K562 (cell line): ENCODE measurements around the gene ANXA3. TPM values are rescaled to one million over a fixed set of nuclear protein-coding genes. Genes with fewer than 3 reads are reported as not detected.
A peak's percentile ranks its signal among the peaks of the same experiment; 100 is the strongest.

Experiments
- ARID3A ChIP-seq: IDR thresholded peaks from 2 replicates; pipeline ENCODE4 v1.6.1; 2012; ENCODE audit warnings: low read depth, low read length, improper control_type of control experiment, borderline replicate concordance
- BMI1 ChIP-seq: fragments of 150-350 bp; IDR thresholded peaks from 2 replicates; pipeline ENCODE4 v1.6.1; 2014; ENCODE audit warnings: low read length
- JUND ChIP-seq, 2 experiments: IDR thresholded peaks; 2 replicates in 1 of 2; 3 replicates in 1 of 2; pipeline ENCODE4 v1.6.1; 2011; ENCODE audit warnings: borderline replicate concordance in 2 of 2, low read depth in 2 of 2, low read length in 2 of 2, improper control_type of control experiment in 1 of 2, missing biosample characterization in 1 of 2, missing genetic modification characterization in 1 of 2, missing genetic modification reagents in 1 of 2
- MAFK ChIP-seq: IDR thresholded peaks from 2 replicates; pipeline ENCODE4 v1.6.1; 2011; ENCODE audit warnings: low read length, improper control_type of control experiment
- MECOM ChIP-seq: fragments of 250-450 bp; sonication (Bioruptor Pico); IDR thresholded peaks from 2 replicates; pipeline ENCODE4 v1.8.0; 2022; ENCODE audit warnings: inconsistent platforms
- NFIC ChIP-seq: fragments of 450-650 bp; IDR thresholded peaks from 2 replicates; pipeline ENCODE4 v1.6.1; 2017; ENCODE audit warnings: mild to moderate bottlenecking, inconsistent platforms
- POU5F1 ChIP-seq: fragments of 150-350 bp; IDR thresholded peaks from 2 replicates; pipeline ENCODE4 v1.6.1; 2014; ENCODE audit warnings: borderline replicate concordance, low read length, low read depth, mild to moderate bottlenecking; ENCODE audit not compliant: partially characterized antibody
- RFX7 ChIP-seq: fragments of 250-450 bp; sonication (Bioruptor Pico); IDR thresholded peaks from 2 replicates; pipeline ENCODE4 v1.5.1; 2021; ENCODE audit warnings: mild to moderate bottlenecking
- SIN3A ChIP-seq, 2 experiments: fragments of 150-350 bp in 1 of 2; IDR thresholded peaks; 2 replicates each; pipeline ENCODE4 v1.6.1; 2011 to 2016; ENCODE audit warnings: borderline replicate concordance in 2 of 2, low read depth in 2 of 2, low read length in 2 of 2, mild to moderate bottlenecking in 2 of 2, moderate library complexity in 2 of 2; ENCODE audit not compliant: control insufficient read depth in 1 of 2
- STAT5A ChIP-seq: IDR thresholded peaks from 2 replicates; pipeline ENCODE4 v1.6.1; 2012; ENCODE audit warnings: low read length, inconsistent platforms, borderline replicate concordance
- TAF9B ChIP-seq: fragments of 450-650 bp; IDR thresholded peaks from 2 replicates; pipeline ENCODE4 v1.6.1; 2018; ENCODE audit warnings: mild to moderate bottlenecking; ENCODE audit not compliant: partially characterized antibody
- ZNF354B ChIP-seq: fragments of 250-450 bp; sonication (Bioruptor Pico); IDR thresholded peaks from 2 replicates; pipeline ENCODE4 v1.4.0; 2020
- ZNF699 ChIP-seq: fragments of 250-450 bp; sonication (Bioruptor Pico); IDR thresholded peaks from 2 replicates; pipeline ENCODE4 v1.8.0; 2021; ENCODE audit warnings: mild to moderate bottlenecking, moderate library complexity; ENCODE audit not compliant: insufficient replicate concordance
- ZNF76 ChIP-seq: fragments of 250-450 bp; sonication (Bioruptor Pico); IDR thresholded peaks from 2 replicates; pipeline ENCODE4 v1.4.0; 2020; ENCODE audit warnings: mild to moderate bottlenecking, moderate library complexity, borderline replicate concordance
- polyA plus RNA-seq, 8 experiments: library from polyadenylated mRNA; depleted of rRNA in 4 of 8; stranded (reverse) in 5 of 8; unstranded in 3 of 8; fragments of >200 nt; fragmentation: Nextera tagmentation in 2 of 8; fragmentation: Illumina TruSeq in 1 of 8; extraction: Ambion mirVana in 2 of 8; extraction: Trizol in 1 of 8; gene quantifications; 2 replicates each; pipeline versions ENCODE4 v1.2.1 to v1.2.3, GENCODE V29; 2011 to 2014; ENCODE audit warnings: inconsistent platforms in 1 of 8, missing spikeins in 1 of 8
- total RNA-seq, 7 experiments: library from RNA; depleted of rRNA in 6 of 7; stranded (reverse); fragments of >200 nt in 6 of 7; fragmentation: Illumina TruSeq in 2 of 7; extraction: Trizol in 2 of 7; gene quantifications; 2 replicates each; pipeline versions ENCODE4 v1.2.1 to v1.2.3, GENCODE V29; 2011 to 2021; ENCODE audit warnings: low replicate concordance in 1 of 7
- TF ChIP-seq, protein P1 (sequence below): fragments of 450-650 bp; conservative IDR thresholded peaks from 2 replicates; pipeline ENCODE4 v1.6.1; 2016; ENCODE audit warnings: missing genetic modification characterization, low read depth, mild to moderate bottlenecking, control low read depth, missing compliant biosample characterization
- TF ChIP-seq, protein P2 (sequence below): fragments of 250-450 bp; sonication (Bioruptor Pico); IDR thresholded peaks from 2 replicates; pipeline ENCODE4 v1.9.0; 2021; ENCODE audit warnings: mild to moderate bottlenecking, inconsistent platforms
- TF ChIP-seq, protein P3 (sequence below): sonication (generic); formaldehyde crosslinking; IDR thresholded peaks from 2 replicates; pipeline ENCODE4 v1.8.1; 2023; ENCODE audit warnings: mild to moderate bottlenecking, missing genetic modification reagents
- TF ChIP-seq, protein P4 (sequence below): fragments of 250-450 bp; sonication (Bioruptor Pico); IDR thresholded peaks from 2 replicates; pipeline ENCODE4 v1.8.0; 2022; ENCODE audit warnings: inconsistent platforms

Gene ANXA3
- total and polyA plus RNA-seq, 9 of the 15 experiments (the other 6 are each of a cell fraction or from before 2014, with no cell fraction given) = 6.3 to 15.5 (median 9.8) TPM

- TF ChIP-seq JUND (IDR thresholded peaks at IDR 0.05; ENCODE audit: borderline replicate concordance, low read depth, low read length) = 0 out of 2 replicates have a peak, but pooled peaks have one; percentile 74
- peak; percentile 70; the same call in 1 of the 3 replicates for TF ChIP-seq JUND (tag; IDR thresholded peaks at IDR 0.05; ENCODE audit: borderline replicate concordance, low read depth, low read length)
- peak; percentile 50; the same call in 1 of the 2 replicates for TF ChIP-seq ZNF76 (CRISPR knock-in tag)
- TF ChIP-seq, protein P1, sequence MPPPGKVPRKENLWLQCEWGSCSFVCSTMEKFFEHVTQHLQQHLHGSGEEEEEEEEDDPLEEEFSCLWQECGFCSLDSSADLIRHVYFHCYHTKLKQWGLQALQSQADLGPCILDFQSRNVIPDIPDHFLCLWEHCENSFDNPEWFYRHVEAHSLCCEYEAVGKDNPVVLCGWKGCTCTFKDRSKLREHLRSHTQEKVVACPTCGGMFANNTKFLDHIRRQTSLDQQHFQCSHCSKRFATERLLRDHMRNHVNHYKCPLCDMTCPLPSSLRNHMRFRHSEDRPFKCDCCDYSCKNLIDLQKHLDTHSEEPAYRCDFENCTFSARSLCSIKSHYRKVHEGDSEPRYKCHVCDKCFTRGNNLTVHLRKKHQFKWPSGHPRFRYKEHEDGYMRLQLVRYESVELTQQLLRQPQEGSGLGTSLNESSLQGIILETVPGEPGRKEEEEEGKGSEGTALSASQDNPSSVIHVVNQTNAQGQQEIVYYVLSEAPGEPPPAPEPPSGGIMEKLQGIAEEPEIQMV (tag) = no peak
- peak; percentile 90 for TF ChIP-seq STAT5A
- TF ChIP-seq MAFK = peak; percentile 30; the same call in 1 of the 2 replicates
- TF ChIP-seq BMI1 = no peak
- TF ChIP-seq, protein P2, sequence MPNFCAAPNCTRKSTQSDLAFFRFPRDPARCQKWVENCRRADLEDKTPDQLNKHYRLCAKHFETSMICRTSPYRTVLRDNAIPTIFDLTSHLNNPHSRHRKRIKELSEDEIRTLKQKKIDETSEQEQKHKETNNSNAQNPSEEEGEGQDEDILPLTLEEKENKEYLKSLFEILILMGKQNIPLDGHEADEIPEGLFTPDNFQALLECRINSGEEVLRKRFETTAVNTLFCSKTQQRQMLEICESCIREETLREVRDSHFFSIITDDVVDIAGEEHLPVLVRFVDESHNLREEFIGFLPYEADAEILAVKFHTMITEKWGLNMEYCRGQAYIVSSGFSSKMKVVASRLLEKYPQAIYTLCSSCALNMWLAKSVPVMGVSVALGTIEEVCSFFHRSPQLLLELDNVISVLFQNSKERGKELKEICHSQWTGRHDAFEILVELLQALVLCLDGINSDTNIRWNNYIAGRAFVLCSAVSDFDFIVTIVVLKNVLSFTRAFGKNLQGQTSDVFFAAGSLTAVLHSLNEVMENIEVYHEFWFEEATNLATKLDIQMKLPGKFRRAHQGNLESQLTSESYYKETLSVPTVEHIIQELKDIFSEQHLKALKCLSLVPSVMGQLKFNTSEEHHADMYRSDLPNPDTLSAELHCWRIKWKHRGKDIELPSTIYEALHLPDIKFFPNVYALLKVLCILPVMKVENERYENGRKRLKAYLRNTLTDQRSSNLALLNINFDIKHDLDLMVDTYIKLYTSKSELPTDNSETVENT (CRISPR knock-in tag) = peak; percentile 36; the same call in 1 of the 2 replicates
- TF ChIP-seq ARID3A = peak; percentile 92
- no peak for TF ChIP-seq TAF9B
- TF ChIP-seq, protein P3, sequence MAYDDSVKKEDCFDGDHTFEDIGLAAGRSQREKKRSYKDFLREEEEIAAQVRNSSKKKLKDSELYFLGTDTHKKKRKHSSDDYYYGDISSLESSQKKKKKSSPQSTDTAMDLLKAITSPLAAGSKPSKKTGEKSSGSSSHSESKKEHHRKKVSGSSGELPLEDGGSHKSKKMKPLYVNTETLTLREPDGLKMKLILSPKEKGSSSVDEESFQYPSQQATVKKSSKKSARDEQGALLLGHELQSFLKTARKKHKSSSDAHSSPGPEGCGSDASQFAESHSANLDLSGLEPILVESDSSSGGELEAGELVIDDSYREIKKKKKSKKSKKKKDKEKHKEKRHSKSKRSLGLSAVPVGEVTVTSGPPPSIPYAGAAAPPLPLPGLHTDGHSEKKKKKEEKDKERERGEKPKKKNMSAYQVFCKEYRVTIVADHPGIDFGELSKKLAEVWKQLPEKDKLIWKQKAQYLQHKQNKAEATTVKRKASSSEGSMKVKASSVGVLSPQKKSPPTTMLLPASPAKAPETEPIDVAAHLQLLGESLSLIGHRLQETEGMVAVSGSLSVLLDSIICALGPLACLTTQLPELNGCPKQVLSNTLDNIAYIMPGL (CRISPR knock-in tag) = no peak
- no peak for TF ChIP-seq ZNF699 (CRISPR knock-in tag)
- no peak for TF ChIP-seq POU5F1
- TF ChIP-seq MECOM (CRISPR knock-in tag) = peak; percentile 64; the same call in 1 of the 2 replicates
- peak; percentile 83 for TF ChIP-seq NFIC
- 0 out of 4 replicates have a peak, but pooled peaks of 1 of the 2 experiments have one; percentile 43 for TF ChIP-seq SIN3A (IDR thresholded peaks at IDR 0.05; ENCODE audit: borderline replicate concordance in 2 of 2, control insufficient read depth in 1 of 2, low read depth in 2 of 2, low read length in 2 of 2)
- TF ChIP-seq ZNF354B (CRISPR knock-in tag) = no peak
- TF ChIP-seq RFX7 = no peak
- TF ChIP-seq, protein P4, sequence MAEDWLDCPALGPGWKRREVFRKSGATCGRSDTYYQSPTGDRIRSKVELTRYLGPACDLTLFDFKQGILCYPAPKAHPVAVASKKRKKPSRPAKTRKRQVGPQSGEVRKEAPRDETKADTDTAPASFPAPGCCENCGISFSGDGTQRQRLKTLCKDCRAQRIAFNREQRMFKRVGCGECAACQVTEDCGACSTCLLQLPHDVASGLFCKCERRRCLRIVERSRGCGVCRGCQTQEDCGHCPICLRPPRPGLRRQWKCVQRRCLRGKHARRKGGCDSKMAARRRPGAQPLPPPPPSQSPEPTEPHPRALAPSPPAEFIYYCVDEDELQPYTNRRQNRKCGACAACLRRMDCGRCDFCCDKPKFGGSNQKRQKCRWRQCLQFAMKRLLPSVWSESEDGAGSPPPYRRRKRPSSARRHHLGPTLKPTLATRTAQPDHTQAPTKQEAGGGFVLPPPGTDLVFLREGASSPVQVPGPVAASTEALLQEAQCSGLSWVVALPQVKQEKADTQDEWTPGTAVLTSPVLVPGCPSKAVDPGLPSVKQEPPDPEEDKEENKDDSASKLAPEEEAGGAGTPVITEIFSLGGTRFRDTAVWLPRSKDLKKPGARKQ (CRISPR knock-in tag) = no peak
Measured at GRCh38 chr4:78599931-78600375, 48.4 kb downstream of the ANXA3 start (continued).
